Activated CD4-positive, alpha-beta T cell treated with anti-CD3 and anti-CD28 coated beads, Interleukin-2, amount 50 U/mL, for 16 hours (primary cell): ENCODE data around the gene ADAM8.
A peak's percentile ranks its signal among the peaks of the same experiment; 100 is the strongest.

Experiments used
- DNase-seq: peaks from one replicate; pipeline ENCODE4 v3.0.0-alpha.2; 2020

Gene ADAM8

DNA sequence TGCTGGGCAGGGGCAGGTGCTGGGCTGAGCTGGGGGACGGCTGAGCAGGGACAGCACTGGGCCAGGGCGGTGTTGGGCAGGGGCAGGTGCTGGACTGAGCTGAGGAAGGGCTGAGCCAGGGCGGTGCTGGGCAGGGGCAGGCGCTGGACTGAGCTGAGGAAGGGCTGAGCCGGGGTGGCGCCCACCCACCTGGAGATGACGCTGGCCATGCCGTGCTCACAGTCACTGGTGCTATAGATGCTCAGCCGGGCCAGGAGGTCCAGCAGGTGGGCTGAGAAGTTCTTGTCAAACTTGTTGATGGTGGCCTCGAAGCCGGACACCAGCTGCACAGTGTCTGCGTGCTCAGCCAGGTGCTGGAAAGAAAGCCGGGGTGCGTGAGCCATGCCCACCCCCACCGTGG, 4.4 kb upstream of the ADAM8 start:
- DNase-seq: no peak

- DNase-seq: no peak
Measured at GRCh38 chr10:133280391-133281059, 3.9 kb upstream of the ADAM8 start.

- no peak for DNase-seq
Measured at GRCh38 chr10:133279326-133280226, 2.9 kb upstream of the ADAM8 start.

DNA sequence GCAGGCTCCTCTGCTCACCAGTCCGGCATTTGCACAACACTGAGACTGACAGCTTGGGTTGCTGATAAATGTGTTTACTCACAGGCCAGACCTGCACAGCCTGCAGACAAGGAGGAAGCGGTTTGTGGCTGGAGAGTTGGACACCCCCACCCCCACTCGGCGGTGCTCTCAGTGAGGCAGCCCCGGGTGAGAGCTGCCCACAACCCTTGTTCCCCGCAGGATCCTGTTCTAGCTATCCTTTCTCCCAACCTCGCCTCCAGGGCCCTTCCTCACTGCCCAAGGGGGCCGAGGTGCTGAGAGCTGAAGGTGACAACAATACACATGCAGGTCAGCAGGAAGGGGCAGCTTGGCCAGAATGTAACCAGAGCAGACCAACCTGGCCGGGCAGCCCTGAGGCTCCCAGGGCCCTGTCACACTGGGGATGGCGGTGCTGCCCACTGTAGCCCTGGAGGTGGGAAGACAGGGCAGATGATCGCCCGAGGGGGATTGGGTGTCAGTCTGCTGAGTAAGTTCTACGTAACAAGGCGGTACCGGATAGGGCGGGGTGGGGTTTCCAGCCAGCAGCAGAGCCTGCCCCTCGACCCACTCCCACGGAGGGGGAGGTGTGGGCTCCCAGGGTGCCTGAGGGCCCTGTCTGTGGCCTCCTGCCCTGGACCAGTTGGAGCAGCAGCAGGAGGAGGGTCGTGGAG, 2.1 kb upstream of the ADAM8 start:
- DNase-seq: peak; percentile 81

DNA sequence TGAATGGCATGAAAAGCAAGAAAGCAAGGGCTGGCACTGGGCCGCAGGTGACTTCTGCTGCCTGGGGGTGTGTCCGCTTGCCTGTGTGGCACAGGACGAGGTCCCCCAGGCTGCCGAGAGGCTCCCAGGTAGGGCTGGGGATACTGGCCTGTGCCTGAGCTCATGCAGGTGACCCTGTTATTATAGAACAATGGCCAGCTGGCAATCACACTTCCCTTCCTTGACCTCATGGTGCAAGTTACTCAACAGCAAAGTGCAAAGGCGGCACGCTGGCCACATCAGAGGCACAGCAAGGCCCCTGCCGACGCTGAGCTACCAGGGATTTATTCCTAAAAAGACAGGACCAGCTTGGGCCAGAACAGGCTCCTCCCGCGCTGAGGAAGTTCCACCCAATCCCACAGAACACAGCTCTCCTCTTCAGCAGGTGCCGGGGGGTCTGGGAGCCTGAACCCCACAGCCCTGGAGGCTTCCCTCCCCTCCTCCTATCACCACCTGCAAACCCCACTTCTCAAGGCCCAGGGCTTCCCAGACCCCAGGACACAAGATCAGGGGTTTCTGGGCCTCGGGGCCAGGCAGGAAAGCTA, 1.4 kb upstream of the ADAM8 start:
- DNase-seq: no peak

- no peak for DNase-seq
Measured at GRCh38 chr10:133277277-133277992, 767 bp upstream of the ADAM8 start.

DNA sequence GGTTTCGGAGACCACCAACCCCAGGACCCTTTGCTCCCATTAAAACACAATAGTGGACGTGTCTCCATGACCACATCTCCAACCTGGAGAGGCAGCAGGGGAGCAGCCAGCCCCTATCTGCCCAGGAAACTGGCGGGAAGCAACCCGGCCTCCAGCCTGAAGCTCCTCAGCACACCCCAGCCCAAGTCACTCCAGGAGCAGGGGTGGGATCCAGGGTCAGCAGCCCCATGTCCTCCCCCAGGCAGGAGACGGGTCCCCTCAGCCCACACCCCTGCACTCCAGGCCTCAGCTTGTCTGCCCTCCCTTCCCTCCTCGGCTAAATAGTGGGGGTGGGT, 601 bp downstream of the ADAM8 start:
- DNase-seq: no peak

DNA sequence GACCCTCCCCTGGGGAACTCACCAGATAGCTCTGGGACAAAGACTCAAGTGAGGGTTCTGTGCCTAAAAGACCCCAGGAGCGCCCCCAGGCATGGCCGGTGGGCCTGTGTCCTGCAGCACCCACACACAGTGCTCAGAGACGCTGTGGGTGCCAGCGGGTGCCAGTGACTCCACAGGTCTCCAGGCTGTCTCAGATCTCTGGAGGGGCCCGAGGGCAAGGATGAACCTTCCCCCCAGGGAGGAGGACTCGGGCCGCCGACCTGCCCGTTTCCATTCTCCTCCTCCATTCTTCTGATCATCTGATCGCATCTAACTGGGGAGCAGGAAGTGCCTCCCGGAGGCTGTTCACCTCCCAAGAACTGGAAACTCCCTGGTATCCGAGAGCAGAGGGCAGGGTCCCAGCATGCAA, 980 bp downstream of the ADAM8 start:
- DNase-seq: peak; percentile 70

DNA sequence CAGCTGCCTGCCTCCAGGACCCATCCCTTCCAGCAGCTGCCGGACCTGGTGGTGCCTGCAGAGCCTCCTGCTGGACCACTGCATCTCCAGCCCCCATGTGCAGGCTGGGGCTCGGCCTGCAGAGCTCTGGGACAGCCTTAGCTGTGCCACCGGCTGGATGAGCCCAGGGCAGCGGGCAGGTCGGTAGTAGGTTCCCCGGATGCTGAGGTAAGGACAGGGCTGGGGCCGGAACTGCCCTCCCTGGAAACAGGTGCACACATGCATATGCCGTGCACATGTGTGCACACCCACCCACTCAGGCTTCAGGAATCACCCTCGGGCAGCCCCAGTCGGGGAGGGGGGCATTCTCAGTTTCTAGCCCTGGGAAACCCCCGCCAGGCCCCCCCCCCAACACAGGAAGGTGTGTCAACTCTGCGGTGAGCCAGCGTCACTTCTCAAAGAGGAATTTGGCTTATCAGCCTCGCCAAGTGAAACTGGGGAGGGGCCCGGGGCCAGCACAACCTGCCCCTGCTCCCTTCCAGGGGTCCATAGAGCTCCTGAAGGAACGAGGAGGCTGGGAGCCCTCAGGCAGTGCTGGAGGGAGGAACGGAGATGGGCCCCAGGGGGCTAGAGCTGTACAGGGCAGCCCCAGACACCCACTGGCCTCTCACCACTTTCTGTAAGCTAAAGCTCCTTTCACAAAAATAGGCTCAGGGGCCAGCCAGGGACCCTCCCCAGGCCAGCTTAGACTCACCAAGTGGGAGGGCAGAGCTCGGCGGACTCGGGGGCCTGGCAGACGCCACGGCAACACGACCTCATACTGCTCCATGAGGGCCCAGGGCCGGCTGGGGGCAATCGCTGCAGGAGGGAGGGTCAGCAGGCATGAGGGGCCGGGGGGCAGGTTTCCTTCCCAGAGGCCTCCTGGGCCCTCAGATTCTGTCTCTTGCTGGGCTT, 1.7 kb downstream of the ADAM8 start:
- peak; percentile 84 for DNase-seq

DNA sequence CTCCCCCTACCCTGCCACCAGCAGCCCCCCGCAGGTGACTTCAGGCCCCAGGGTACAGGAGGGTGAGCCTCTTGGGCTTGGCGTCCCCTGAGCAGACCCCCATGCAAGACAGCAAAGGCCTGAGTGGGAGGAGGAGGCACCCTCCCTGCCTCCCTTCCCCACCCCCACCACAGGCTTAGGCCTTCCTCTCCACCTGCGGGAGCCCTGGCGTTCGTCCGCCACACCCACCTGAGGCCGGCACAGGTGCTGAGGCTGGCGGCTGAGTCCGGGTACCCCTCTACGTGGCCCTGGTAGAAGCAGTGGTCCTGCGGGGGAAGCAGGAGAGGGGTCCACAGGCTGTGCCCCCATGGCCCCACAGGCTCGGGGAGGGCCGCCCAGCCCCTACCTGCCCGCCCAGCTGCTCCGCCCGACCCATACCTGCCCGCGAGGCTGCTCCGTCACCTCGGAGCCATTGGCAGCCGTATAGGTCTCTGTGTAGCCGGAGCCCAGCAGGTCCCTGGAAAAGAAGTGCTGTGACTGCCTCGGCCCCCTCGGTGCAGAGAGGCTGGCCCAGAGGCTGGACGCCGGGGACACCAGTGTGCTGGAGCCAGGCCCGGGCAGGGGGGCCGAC, 3.0 kb downstream of the ADAM8 start:
- no peak for DNase-seq

- no peak for DNase-seq
Measured at GRCh38 chr10:133272964-133273420, 3.7 kb downstream of the ADAM8 start.

DNA sequence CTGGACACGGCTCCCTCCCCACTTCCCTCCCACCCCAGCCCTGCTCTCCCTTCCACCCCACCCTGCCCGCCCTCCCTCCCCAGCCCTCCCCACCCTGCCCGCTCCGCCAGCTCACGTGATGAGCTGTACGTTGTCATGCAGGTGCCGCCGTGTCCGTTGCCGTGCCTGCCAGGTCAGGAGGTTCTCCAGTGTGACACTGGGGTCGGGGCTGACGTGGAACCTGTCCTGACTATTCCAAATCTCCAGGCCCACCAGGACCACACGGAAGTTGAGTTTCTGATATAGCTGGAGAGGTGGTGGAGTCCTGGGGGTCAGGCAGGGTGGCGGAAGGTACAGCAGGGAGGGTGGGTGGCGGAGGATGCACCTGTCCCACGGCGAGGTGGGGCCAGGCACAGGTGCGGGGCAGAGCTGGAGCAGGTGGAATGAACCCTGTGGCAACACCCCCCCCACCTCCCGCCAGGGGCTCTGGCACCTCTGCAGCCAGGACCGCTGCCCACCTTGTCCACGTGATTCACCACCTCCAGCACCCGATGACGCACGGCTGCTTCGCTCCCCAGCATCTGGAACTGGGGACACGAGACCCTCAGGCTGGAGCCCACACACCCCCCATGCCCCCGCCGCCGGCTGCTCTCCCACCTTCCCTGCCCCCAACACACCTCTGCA, 4.2 kb downstream of the ADAM8 start:
- DNase-seq: no peak

DNA sequence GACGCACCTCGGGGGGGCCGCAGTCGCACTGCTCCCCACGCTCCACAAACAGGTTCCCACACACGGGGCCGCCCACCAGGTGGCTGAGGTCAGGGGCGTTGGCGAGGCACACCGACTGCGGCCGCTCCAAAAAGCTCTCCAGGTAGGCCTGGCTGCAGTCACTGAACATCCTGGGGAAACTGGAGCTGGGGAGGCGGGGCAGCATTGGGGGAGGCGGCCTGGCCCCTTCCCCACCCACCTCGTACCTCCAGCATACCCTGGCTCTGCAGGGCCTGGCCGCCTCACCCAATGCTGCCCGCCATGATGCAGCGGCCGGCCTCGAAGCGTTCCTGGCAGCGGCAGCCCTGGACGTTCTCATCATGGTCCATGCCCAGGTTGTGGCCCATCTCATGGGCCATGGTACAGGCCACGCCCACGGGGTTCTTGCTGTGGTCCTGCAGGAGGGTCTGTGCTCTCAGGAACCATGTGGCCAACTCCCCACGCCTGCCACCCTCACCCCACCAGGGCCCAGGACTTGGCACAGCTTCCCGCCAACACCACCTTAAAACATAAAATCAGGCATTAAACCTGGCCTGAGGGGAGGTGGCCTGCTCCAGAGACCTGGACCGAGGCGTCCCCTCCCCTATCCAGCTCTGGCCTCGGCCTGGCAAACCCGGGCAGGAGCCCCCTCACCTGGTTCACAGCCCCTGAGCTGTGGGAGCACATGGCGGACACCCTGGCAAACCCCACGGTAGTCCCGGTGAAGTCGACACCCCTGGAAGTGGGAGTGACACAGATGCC, 5.0 kb downstream of the ADAM8 start:
- no peak for DNase-seq

DNA sequence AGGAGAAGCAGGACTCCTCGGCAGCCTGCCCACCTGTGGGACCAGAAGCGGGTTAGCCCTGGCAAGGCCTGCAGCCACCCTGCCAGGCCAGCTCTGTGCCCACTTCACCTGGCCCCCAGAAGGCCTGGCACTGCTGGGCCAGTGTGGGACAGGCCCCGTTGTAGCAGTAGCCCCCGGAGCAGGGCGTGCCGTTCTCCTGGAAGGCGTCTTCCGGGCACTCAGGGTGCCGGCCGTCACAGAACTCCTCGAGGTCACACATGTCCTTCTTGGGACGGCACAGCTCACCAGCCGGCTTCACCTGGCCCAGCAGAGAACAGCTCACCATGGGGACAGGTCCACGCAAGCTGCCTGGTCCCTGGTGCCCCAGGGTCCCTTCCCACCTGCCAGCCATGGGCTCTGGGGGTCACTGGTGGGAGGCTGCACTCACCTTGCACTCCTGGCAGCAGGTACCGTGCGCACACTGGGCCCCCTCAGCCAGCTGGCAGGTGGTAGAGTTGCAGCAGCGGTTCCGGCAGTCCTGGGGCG, 5.8 kb downstream of the ADAM8 start:
- DNase-seq: no peak

- DNase-seq: no peak
Measured at GRCh38 chr10:133270204-133270603, 6.5 kb downstream of the ADAM8 start.

DNA sequence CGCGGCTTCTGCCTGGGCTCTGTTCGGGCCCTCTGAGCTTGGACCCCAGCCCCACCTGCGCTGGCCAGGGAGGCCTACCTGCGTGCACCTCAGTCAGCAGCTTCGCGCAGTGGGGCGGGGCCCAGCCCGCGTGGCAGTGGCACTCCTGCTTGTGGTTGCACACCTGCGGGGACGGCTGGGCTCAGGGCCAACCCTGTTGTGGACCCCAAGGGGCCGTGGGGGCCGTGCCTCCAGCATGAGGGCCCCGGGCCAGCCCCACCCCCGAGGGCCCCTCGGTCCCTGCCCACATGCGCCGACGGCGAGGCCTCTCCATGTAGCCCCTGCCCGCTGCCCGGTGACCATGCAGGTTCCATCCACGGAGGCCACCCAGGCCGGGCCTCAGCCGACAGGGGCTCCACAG, 7.3 kb downstream of the ADAM8 start:
- DNase-seq: no peak

DNA sequence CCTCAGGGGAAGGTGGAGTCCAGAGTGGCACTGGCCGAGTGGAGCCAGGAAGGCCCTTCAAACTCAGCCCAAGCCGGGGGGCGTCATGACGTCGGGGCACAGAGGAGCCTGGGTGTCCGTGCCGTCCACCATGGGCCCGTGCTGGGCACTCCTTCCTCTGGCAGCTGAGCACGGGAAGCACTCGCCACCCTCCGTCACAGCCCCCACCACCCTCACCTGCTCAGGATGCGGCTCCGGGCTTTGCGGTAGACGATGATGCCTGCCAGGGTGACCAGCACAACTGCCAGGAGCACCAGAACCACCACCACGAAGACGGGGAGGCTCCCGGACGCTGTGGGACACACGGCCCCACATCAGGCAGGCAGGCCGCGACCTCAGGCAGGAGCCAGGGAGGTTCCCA, 8.1 kb downstream of the ADAM8 start:
- no peak for DNase-seq

DNA sequence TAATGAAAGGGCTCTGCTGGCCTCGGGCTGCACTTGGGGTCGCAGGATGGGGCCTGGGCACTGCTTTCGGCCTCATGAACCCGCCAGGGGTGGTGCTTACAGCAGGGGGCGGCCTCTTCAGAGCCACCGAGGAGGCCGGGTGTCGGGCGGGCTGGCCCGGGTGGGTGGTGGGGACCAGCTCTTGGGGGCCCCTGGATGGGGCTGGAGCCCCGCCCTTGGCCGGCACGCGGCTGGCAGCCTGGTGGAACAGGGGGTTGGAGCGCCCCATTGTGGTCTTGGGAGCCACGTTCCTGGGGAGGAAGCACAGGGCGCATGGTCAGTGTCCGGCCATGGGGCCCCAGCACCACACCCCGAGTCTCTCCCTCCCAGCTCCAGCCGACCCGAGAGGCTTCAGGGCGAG, 8.8 kb downstream of the ADAM8 start:
- DNase-seq: no peak

DNA sequence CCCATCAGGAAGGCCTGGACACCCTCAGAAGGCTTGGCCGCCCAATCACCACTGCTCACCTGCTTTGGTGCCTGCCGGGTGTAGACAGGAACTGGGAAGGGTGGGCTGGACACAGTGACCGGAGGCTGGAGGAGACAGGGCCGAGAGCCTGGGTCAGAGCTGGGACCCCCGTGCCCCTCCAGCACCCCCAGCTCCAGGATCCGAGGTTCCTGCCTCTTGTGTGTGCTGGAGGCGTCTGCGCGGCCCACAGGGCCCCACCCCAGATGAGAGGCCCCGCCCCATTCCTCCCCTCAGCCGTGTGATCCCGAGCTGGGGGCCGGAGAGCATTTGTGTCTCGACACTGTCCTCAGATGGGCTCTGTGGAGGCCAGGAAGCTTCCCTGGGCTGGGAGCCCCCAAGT, 9.4 kb downstream of the ADAM8 start:
- DNase-seq: no peak
